ENCODE measurements around the gene BRD3. TPM values are rescaled to one million over a fixed set of nuclear protein-coding genes. Genes with fewer than 3 reads are reported as not detected.
A peak's percentile ranks its signal among the peaks of the same experiment; 100 is the strongest.

BRD3 gene
- total RNA-seq (46.2 TPM), polyA plus RNA-seq (ENCODE audit: insufficient read depth, low read depth, low replicate concordance) (7.7 TPM)
- long read RNA-seq, donor 1, full-length matches to known transcripts: 1 of 1 reads
- long read RNA-seq, donor 1, partial matches to known transcripts: 0 of 1 reads
- long read RNA-seq, donor 1, other reads (novel, unspliced or antisense): 0 of 1 reads
- long read RNA-seq, donor 2, full-length matches to known transcripts: 2 of 2 reads
- long read RNA-seq, donor 2, partial matches to known transcripts: 0 of 2 reads
- long read RNA-seq, donor 2, other reads (novel, unspliced or antisense): 0 of 2 reads
- long read RNA-seq, donor 3: 0 reads
- long read RNA-seq, donor 4, full-length matches to known transcripts: 6 of 6 reads
- long read RNA-seq, donor 4, partial matches to known transcripts: 0 of 6 reads
- long read RNA-seq, donor 4, other reads (novel, unspliced or antisense): 0 of 6 reads
- long read RNA-seq, donor 5: 0 reads
- long read RNA-seq, donor 6, full-length matches to known transcripts: 1 of 1 reads
- long read RNA-seq, donor 6, partial matches to known transcripts: 0 of 1 reads
- long read RNA-seq, donor 6, other reads (novel, unspliced or antisense): 0 of 1 reads
- long read RNA-seq, donor 7, full-length matches to known transcripts: 3 of 44 reads
- long read RNA-seq, donor 7, partial matches to known transcripts: 18 of 44 reads
- long read RNA-seq, donor 7, other reads (novel, unspliced or antisense): 23 of 44 reads
- long read RNA-seq, donor 8, full-length matches to known transcripts: 2 of 2 reads
- long read RNA-seq, donor 8, partial matches to known transcripts: 0 of 2 reads
- long read RNA-seq, donor 8, other reads (novel, unspliced or antisense): 0 of 2 reads
- long read RNA-seq, donor 9, full-length matches to known transcripts: 1 of 1 reads
- long read RNA-seq, donor 9, partial matches to known transcripts: 0 of 1 reads
- long read RNA-seq, donor 9, other reads (novel, unspliced or antisense): 0 of 1 reads
- long read RNA-seq, donor 10, full-length matches to known transcripts: 3 of 3 reads
- long read RNA-seq, donor 10, partial matches to known transcripts: 0 of 3 reads
- long read RNA-seq, donor 10, other reads (novel, unspliced or antisense): 0 of 3 reads

DNA sequence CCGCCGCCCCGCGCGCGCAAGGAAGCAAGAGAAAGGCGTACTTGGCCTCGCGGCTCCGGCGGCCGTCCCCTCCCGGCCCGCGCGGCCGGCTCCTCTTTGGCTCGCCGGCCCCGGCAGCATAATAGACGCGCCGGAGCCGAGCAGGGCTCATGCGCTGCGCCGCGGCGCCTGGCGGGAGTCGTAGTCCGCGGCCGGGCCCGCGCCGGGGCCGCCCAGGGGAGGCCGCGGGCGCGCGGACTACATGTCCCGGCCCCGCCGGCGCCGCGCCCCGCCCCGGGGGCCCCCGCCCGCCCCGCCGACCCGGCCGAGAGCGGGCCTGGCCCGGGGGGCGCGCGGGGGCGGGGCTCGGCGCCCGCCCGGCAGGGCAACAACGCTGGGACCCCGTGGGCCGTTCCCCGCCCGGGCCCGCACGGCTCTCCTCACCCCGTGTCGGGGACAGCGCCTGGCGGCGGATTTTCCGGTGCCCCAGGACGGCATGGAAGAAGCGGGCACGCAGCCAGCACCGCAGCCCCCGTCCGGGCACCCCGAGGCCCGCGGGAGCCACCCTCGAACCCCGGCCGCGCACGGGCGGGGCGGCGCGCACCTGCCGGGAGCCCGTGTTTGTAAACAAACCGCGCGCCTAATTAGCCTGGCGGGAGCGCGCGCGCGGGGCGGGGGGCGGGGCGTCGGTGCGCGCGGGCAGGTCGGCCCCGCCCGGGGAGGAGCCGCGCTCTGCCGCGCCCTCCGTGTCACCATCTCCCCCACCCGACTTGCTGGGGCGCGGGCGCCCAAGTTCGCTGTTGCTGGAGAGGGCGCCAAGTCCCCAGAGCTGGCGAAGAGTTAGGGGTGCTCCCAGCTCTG, at the start of gene BRD3:
Gene BRD3, minus strand, starts transcription at position 123 of the 840 bp plus-strand sequence. CDS start 14,549 bp downstream, outside the sequence.
- FAIRE-seq (no peak), DNase-seq (peak; percentile 85 to 97 (median 94))
- H3K9ac ChIP-seq (ENCODE audit: low read length in 3 of 3): peak within 1 kb of the TSS; percentile 50 to 60 (median 51)
- H3K36me3 ChIP-seq (ENCODE audit: control insufficient read depth in 2 of 3, insufficient read depth in 3 of 3, low read length in 3 of 3): peaks cover 0 to 3% (median 0%) of the 10 kb centered on the region in 3 donors
- H3K27ac ChIP-seq (ENCODE audit: low read depth in 2 of 2, low read length in 2 of 2): peak within 1 kb of the TSS; percentile 86 to 94
- no peaks in the 10 kb centered on the region for H3K27me3 ChIP-seq (ENCODE audit: control insufficient read depth, insufficient read depth, low read length)
- TF ChIP-seq, protein P1, sequence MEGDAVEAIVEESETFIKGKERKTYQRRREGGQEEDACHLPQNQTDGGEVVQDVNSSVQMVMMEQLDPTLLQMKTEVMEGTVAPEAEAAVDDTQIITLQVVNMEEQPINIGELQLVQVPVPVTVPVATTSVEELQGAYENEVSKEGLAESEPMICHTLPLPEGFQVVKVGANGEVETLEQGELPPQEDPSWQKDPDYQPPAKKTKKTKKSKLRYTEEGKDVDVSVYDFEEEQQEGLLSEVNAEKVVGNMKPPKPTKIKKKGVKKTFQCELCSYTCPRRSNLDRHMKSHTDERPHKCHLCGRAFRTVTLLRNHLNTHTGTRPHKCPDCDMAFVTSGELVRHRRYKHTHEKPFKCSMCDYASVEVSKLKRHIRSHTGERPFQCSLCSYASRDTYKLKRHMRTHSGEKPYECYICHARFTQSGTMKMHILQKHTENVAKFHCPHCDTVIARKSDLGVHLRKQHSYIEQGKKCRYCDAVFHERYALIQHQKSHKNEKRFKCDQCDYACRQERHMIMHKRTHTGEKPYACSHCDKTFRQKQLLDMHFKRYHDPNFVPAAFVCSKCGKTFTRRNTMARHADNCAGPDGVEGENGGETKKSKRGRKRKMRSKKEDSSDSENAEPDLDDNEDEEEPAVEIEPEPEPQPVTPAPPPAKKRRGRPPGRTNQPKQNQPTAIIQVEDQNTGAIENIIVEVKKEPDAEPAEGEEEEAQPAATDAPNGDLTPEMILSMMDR (IDR thresholded peaks at IDR 0.05; ENCODE audit: borderline replicate concordance, extremely low read depth, insufficient read depth): peak; percentile 3
- intact Hi-C loops (cut with DNase I): no loop called here
- peaks cover 0 to 23% (median 5%) of the 10 kb centered on the region in 3 donors for H3K4me1 ChIP-seq (ENCODE audit: control insufficient read depth in 2 of 3, insufficient read depth in 2 of 3, low read depth in 1 of 3, low read length in 3 of 3)
- peak within 1 kb of the TSS; percentile 69 to 79 (median 77) for H3K4me3 ChIP-seq (ENCODE audit: low read length in 3 of 3)
- H3K9me3 ChIP-seq (ENCODE audit: control insufficient read depth in 2 of 3, insufficient read depth in 1 of 3, low read length in 3 of 3): no peaks in the 10 kb centered on the region

DNA sequence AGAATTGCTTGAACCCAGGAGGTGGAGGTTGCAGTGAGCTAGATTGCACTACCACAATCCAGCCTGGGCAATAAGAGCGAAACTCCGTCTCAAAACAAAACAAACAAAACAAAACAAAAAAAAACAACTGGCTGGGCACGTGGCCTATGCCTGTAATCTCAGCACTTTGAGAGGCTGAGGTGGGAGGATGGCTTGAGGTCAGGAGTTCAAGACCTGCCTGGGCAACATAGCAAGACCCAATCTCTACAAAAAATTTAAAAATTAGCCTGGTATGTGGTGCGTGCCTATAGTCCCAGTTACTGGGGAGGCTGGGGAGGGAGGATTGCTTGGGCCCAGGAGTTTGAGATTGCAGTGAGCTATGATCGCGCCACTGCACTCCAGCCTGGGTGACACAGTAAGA, 44.7 kb upstream of the BRD3 start:
- H3K27ac ChIP-seq (ENCODE audit: low read depth in 2 of 2, low read length in 2 of 2): no peak overlapping the region
- H3K9ac ChIP-seq (ENCODE audit: low read length in 3 of 3): no peak overlapping the region
- no peak for FAIRE-seq
- intact Hi-C loops (cut with DNase I): no loop called here
- no peak for DNase-seq
- H3K36me3 ChIP-seq (ENCODE audit: control insufficient read depth in 2 of 3, insufficient read depth in 3 of 3, low read length in 3 of 3): no peaks in the 10 kb centered on the region
- TF ChIP-seq, protein P1 (IDR thresholded peaks at IDR 0.05; ENCODE audit: borderline replicate concordance, extremely low read depth, insufficient read depth): no peak
- no peak overlapping the region for H3K4me3 ChIP-seq (ENCODE audit: low read length in 3 of 3)
- no peaks in the 10 kb centered on the region for H3K9me3 ChIP-seq (ENCODE audit: control insufficient read depth in 2 of 3, insufficient read depth in 1 of 3, low read length in 3 of 3)
- no peaks in the 10 kb centered on the region for H3K4me1 ChIP-seq (ENCODE audit: control insufficient read depth in 2 of 3, insufficient read depth in 2 of 3, low read depth in 1 of 3, low read length in 3 of 3)
- H3K27me3 ChIP-seq (ENCODE audit: control insufficient read depth, insufficient read depth, low read length): no peaks in the 10 kb centered on the region

DNA sequence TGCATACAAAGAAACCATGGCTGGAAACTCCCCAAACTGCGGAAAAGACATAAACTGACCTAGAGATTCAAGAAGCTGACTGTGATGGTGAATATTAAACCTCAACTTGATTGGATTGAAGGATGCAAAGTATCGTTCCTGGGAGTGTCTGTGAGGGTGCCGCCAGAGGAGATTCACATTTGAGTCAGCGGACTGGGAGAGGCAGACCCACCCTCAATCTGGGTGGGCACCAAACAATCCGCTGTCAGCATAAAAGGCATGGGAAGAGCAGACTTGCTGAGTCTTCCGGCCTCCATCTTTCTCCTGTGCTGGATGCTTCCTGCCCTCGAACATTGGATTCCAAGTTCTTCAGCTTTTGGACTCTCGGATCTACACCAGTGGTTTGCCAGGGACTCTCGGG, 43.2 kb upstream of the BRD3 start:
- H3K9ac ChIP-seq (ENCODE audit: low read length in 3 of 3): no peak overlapping the region
- no peak overlapping the region for H3K27ac ChIP-seq (ENCODE audit: low read depth in 2 of 2, low read length in 2 of 2)
- no peaks in the 10 kb centered on the region for H3K4me1 ChIP-seq (ENCODE audit: control insufficient read depth in 2 of 3, insufficient read depth in 2 of 3, low read depth in 1 of 3, low read length in 3 of 3)
- H3K4me3 ChIP-seq (ENCODE audit: low read length in 3 of 3): no peak overlapping the region
- no peaks in the 10 kb centered on the region for H3K27me3 ChIP-seq (ENCODE audit: control insufficient read depth, insufficient read depth, low read length)
- no peaks in the 10 kb centered on the region for H3K36me3 ChIP-seq (ENCODE audit: control insufficient read depth in 2 of 3, insufficient read depth in 3 of 3, low read length in 3 of 3)
- intact Hi-C loops (cut with DNase I): no loop called here
- FAIRE-seq (no peak), DNase-seq (no peak)
- TF ChIP-seq, protein P1 (IDR thresholded peaks at IDR 0.05; ENCODE audit: borderline replicate concordance, extremely low read depth, insufficient read depth): no peak
- H3K9me3 ChIP-seq (ENCODE audit: control insufficient read depth in 2 of 3, insufficient read depth in 1 of 3, low read length in 3 of 3): no peaks in the 10 kb centered on the region
